Hepatocyte (in vitro differentiated cells): ENCODE measurements around the gene YIPF5. TPM values are rescaled to one million over a fixed set of nuclear protein-coding genes. Genes with fewer than 3 reads are reported as not detected.

ENCODE experiments used
- DNase-seq: peaks from one replicate; pipeline ENCODE4 v3.0.0-alpha.2; 2016; ENCODE audit warnings: low spot score
- H2AFZ ChIP-seq: fragments of 200-600 bp; sonication (generic); 2 replicates; pipeline ENCODE4 v1.6.0; 2016; ENCODE audit warnings: antibody characterized with exemption, mild to moderate bottlenecking
- H3K27ac ChIP-seq: fragments of 200-600 bp; sonication (generic); 2 replicates; pipeline ENCODE4 v1.5.1; 2016; ENCODE audit warnings: mild to moderate bottlenecking
- H3K27me3 ChIP-seq: fragments of 200-600 bp; sonication (generic); 2 replicates; pipeline ENCODE4 v1.6.1; 2016
- H3K36me3 ChIP-seq: fragments of 200-600 bp; sonication (generic); replicated peaks from 2 replicates; pipeline ENCODE4 v1.5.1; 2016; ENCODE audit warnings: low read depth; ENCODE audit not compliant: insufficient read depth
- H3K4me1 ChIP-seq: fragments of 200-600 bp; sonication (generic); 2 replicates; pipeline ENCODE4 v1.5.1; 2016; ENCODE audit warnings: mild to moderate bottlenecking, moderate library complexity; ENCODE audit not compliant: insufficient read depth
- H3K4me2 ChIP-seq: fragments of 200-600 bp; sonication (generic); 2 replicates; pipeline ENCODE4 v1.6.0; 2016
- H3K4me3 ChIP-seq: fragments of 200-600 bp; sonication (generic); 2 replicates; pipeline ENCODE4 v1.5.1; 2016; ENCODE audit warnings: mild to moderate bottlenecking
- H3K79me2 ChIP-seq: fragments of 200-600 bp; sonication (generic); 2 replicates; pipeline ENCODE4 v1.6.0; 2017; ENCODE audit warnings: mild to moderate bottlenecking
- H3K9me2 ChIP-seq: fragments of 200-600 bp; sonication (generic); replicated peaks from 2 replicates; pipeline ENCODE4 v1.6.0; 2017; ENCODE audit warnings: mild to moderate bottlenecking; ENCODE audit not compliant: insufficient read depth
- H3K9me3 ChIP-seq: fragments of 200-600 bp; sonication (generic); 2 replicates; pipeline ENCODE4 v1.5.1; 2016; ENCODE audit warnings: low read depth, mild to moderate bottlenecking
- H4K20me1 ChIP-seq: fragments of 200-600 bp; sonication (generic); 2 replicates; pipeline ENCODE4 v1.6.0; 2016; ENCODE audit warnings: mild to moderate bottlenecking; ENCODE audit not compliant: insufficient read depth, poor library complexity, severe bottlenecking
- EZH2 ChIP-seq: fragments of 200-600 bp; sonication (generic); IDR thresholded peaks from 2 replicates; pipeline ENCODE4 v1.6.1; 2016; ENCODE audit warnings: antibody characterized with exemption, mild to moderate bottlenecking, borderline replicate concordance
- EZH2phosphoT487 ChIP-seq: fragments of 200-600 bp; sonication (generic); IDR thresholded peaks from one replicate; pipeline ENCODE4 v1.6.1; 2018; ENCODE audit warnings: antibody characterized with exemption, mild to moderate bottlenecking, low read depth, moderate library complexity; ENCODE audit not compliant: unreplicated experiment, severe bottlenecking
- WGBS: methylation state at CpG from one replicate; pipeline ENCODE4 v1.1.6; 2016; ENCODE audit warnings: low lambda C conversion rate; ENCODE audit errors: missing lambda C conversion rate; 5-methylcytosine and 5-hydroxymethylcytosine counted together
- polyA plus RNA-seq: library from polyadenylated mRNA; unstranded; fragments of >200 nt; fragmentation: Nextera tagmentation; extraction: Ambion mirVana; gene quantifications from 2 replicates; pipeline ENCODE4 v1.2.1, GENCODE V29; 2016
- total RNA-seq: library from RNA; depleted of rRNA; stranded (reverse); fragments of >200 nt; gene quantifications from 2 replicates; pipeline ENCODE4 v1.2.3, GENCODE V29; 2014
- TF ChIP-seq, protein P1 (sequence below): fragments of 200-600 bp; sonication (generic); IDR thresholded peaks from 2 replicates; pipeline ENCODE4 v1.5.1; 2016; ENCODE audit warnings: antibody characterized with exemption, mild to moderate bottlenecking; ENCODE audit not compliant: poor library complexity

Gene YIPF5
- total and polyA plus RNA-seq, 2 experiments from 2014 or later = 82.3 to 119 TPM

DNA sequence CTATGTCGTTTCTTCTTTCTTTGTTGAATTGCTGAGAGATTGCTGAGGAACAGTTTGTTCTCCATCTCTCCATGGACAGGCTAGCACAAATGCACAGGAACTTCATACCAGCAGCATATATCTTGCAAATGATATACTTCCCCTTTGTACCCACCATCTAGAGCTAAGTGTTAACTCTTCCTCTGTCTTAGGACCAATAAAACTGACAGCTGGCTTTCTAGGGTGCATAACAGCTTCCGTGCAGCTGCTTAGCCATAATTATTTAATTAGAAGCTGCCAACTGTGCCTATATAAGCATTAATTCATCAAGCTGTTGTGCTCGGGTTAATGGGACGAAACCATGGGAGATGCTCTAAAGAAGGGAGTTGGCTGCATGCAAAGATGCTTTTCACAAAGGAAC lies 38.9 kb upstream of the YIPF5 start:
- H3K4me1 ChIP-seq = peaks cover 9% of the 10 kb centered on the region
- H3K9me2 ChIP-seq = no peaks in the 10 kb centered on the region
- no peaks in the 10 kb centered on the region for H3K36me3 ChIP-seq
- TF ChIP-seq EZH2 (no peak), EZH2phosphoT487 (no peak)
- TF ChIP-seq, protein P1, sequence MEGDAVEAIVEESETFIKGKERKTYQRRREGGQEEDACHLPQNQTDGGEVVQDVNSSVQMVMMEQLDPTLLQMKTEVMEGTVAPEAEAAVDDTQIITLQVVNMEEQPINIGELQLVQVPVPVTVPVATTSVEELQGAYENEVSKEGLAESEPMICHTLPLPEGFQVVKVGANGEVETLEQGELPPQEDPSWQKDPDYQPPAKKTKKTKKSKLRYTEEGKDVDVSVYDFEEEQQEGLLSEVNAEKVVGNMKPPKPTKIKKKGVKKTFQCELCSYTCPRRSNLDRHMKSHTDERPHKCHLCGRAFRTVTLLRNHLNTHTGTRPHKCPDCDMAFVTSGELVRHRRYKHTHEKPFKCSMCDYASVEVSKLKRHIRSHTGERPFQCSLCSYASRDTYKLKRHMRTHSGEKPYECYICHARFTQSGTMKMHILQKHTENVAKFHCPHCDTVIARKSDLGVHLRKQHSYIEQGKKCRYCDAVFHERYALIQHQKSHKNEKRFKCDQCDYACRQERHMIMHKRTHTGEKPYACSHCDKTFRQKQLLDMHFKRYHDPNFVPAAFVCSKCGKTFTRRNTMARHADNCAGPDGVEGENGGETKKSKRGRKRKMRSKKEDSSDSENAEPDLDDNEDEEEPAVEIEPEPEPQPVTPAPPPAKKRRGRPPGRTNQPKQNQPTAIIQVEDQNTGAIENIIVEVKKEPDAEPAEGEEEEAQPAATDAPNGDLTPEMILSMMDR = no peak
- H3K4me3 ChIP-seq = no peak overlapping the region
- DNase-seq = no peak
- H4K20me1 ChIP-seq = no peaks in the 10 kb centered on the region
- H3K27me3 ChIP-seq = no peaks in the 10 kb centered on the region
- H3K9me3 ChIP-seq = no peaks in the 10 kb centered on the region
- H3K4me2 ChIP-seq = peak overlapping the region; percentile 80
- 85% methylated on average over 4 of the region's 4 CpGs for WGBS
- H2AFZ ChIP-seq = no peak overlapping the region
- no peak overlapping the region for H3K27ac ChIP-seq
- H3K79me2 ChIP-seq = no peaks in the 10 kb centered on the region

DNA sequence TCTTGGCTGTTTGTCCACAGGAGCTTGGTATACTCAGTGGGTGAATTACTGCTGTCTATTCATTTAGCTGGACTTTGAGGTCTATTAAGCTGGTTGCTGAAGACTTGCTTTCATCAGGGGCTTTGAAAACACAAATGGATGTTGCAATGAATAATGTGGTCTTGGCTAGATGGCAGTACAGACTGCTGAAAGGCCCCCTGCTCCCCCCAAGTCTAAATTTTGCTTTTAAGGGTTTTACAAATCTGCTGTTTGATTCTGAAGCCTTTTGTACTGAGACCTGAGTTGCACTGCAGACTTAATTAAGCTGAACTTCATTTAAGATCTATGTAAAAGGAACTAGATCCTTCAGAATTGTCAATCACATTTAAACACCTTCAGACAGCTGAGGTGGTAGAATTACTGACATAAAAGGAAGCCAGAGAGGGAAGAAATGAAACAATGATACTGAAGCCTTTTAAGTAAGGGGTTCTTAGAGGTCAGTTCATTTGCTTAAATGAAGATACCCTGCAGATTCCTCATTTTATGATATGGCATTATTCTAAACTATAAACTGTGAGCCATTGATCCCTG lies 37.5 kb upstream of the YIPF5 start:
- Histone ChIP-seq H3K9me2 (no peaks in the 10 kb centered on the region), H3K36me3 (no peaks in the 10 kb centered on the region), H3K9me3 (no peaks in the 10 kb centered on the region), H2AFZ (no peak overlapping the region), H3K4me3 (peak overlapping the region; percentile 3), H3K79me2 (no peaks in the 10 kb centered on the region), H4K20me1 (no peaks in the 10 kb centered on the region), H3K27ac (no peak overlapping the region), H3K4me2 (peak overlapping the region; percentile 80), H3K4me1 (peaks cover 9% of the 10 kb centered on the region), H3K27me3 (no peaks in the 10 kb centered on the region)
- TF ChIP-seq, protein P1 = peak; percentile 46
- no peak for TF ChIP-seq EZH2
- no peak for DNase-seq

DNA sequence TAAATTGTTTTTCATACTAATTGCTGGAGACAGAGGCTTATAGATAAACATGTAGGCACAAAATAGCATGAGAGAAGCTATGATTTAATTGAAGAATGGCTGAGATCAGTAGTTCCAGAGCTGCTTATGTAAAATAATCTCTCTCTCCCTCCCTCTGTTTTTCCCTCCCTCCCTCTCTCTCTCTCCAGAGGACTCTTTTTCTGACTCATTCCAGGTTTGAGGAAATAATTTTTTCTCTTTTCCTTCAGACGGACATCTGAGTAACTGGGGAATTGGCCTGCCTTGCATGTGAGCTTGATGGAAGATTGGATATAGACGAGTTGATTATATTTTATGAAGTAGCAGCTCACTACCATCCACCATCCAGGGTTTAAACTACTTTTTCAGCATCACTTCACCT lies 35.7 kb upstream of the YIPF5 start:
- 62% methylated on average over 2 of the region's 2 CpGs for WGBS
- H3K4me2 ChIP-seq = peak overlapping the region; percentile 80
- TF ChIP-seq EZH2 (no peak), EZH2phosphoT487 (no peak)
- TF ChIP-seq, protein P1 = no peak

DNA sequence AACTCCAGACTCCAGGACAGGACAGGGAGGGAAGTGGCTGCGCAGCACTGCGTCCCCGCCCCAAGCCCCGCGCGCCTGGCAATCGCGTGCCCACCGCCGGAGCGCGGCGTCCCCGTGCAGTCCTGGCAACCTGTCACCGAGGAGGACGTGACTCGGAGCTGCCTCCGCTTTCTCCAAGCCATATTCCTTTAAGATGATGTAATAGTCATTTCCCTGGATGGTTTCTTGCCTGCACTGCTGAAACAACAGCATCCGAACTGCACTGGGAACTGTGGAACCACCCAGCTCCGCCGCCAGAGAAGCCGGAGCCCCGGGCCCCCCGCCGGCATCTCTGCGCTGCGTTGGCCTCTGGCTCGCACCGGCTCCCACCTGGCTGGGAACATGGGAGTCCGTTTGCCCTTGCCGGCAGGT lies 34.7 kb upstream of the YIPF5 start:
- Histone ChIP-seq H3K4me3 (peak overlapping the region; percentile 35), H3K9me2 (no peaks in the 10 kb centered on the region), H3K27ac (peak overlapping the region; percentile 42), H2AFZ (peak overlapping the region; percentile 63), H3K79me2 (no peaks in the 10 kb centered on the region), H3K4me2 (peak overlapping the region; percentile 80), H3K4me1 (peaks cover 9% of the 10 kb centered on the region), H3K9me3 (no peaks in the 10 kb centered on the region), H3K27me3 (no peaks in the 10 kb centered on the region), H3K36me3 (no peaks in the 10 kb centered on the region), H4K20me1 (no peaks in the 10 kb centered on the region)
- peak; percentile 66 for DNase-seq
- TF ChIP-seq EZH2 (peak; percentile 12), EZH2phosphoT487 (no peak)
- under 1% methylated on average over 31 of the region's 31 CpGs for WGBS

More for the DNA sequence above, 35.7 kb upstream of the YIPF5 start:
- DNase-seq = no peak
- Histone ChIP-seq H3K4me1 (peaks cover 9% of the 10 kb centered on the region), H2AFZ (no peak overlapping the region), H4K20me1 (no peaks in the 10 kb centered on the region), H3K9me3 (no peaks in the 10 kb centered on the region), H3K36me3 (no peaks in the 10 kb centered on the region), H3K9me2 (no peaks in the 10 kb centered on the region), H3K79me2 (no peaks in the 10 kb centered on the region), H3K27me3 (no peaks in the 10 kb centered on the region), H3K4me3 (no peak overlapping the region), H3K27ac (no peak overlapping the region)
